Dedifferentiated amniotic fluid mesenchymal stem cell (primary cell): Measurements from ENCODE around the gene MMP24.

Experiments
- DNase-seq: peaks from one replicate; pipeline ENCODE4 v3.0.0-alpha.2; 2016; ENCODE audit errors: extremely low spot score

Gene MMP24

GRCh38 chr20:35279040-35279439 is 52.5 kb downstream of the MMP24 start:
- no peak for DNase-seq

- no peak for DNase-seq
These were observed 53.2 kb downstream of the MMP24 start for GRCh38 chr20:35279533-35280174.

GRCh38 chr20:35280523-35280922 is 54.0 kb downstream of the MMP24 start:
- DNase-seq = no peak

GRCh38 chr20:35281506-35282101 is 55.1 kb downstream of the MMP24 start:
- no peak for DNase-seq

- DNase-seq = no peak
These were observed 57.2 kb downstream of the MMP24 start for GRCh38 chr20:35283441-35284266.

GRCh38 chr20:35284267-35284991 is 57.9 kb downstream of the MMP24 start, which contains the start of gene EIF6:
Gene EIF6 (minus strand): TSS chr20:35284772. CDS start chr20:35284487, 285 bp downstream.
- DNase-seq = peak; percentile 59

- DNase-seq = no peak
These were observed 58.7 kb downstream of the MMP24 start for GRCh38 chr20:35284992-35285805.

- DNase-seq = no peak
These were observed 59.3 kb downstream of the MMP24 start for GRCh38 chr20:35285806-35286076.

- no peak for DNase-seq
These were observed 59.8 kb downstream of the MMP24 start for GRCh38 chr20:35286077-35286898.

GRCh38 chr20:35286899-35287508 is 60.5 kb downstream of the MMP24 start:
- DNase-seq = no peak

- DNase-seq = no peak
These were observed 61.2 kb downstream of the MMP24 start for GRCh38 chr20:35287509-35288324.

- DNase-seq = no peak
These were observed 62.0 kb downstream of the MMP24 start for GRCh38 chr20:35288325-35289060.

GRCh38 chr20:35290186-35290886 is 63.8 kb downstream of the MMP24 start:
- no peak for DNase-seq

- DNase-seq = no peak
These were observed 64.5 kb downstream of the MMP24 start for GRCh38 chr20:35290887-35291417.

- no peak for DNase-seq
These were observed 65.4 kb downstream of the MMP24 start, which contains the start of gene FAM83C for GRCh38 chr20:35291654-35292503. Gene FAM83C (minus strand): TSS chr20:35292425. CDS start chr20:35292304, 121 bp downstream.

GRCh38 chr20:35292504-35293285 is 66.2 kb downstream of the MMP24 start:
- DNase-seq = no peak
